HG03521 (cell line): ENCODE measurements around the gene PCBP3.
"Not testable (repeated sequence)": the region's sequence is repeated elsewhere in the genome, so short reads cannot be mapped to it uniquely, and the experiment has no call there.

Experiments used
- ATAC-seq: cut with Tn5 transposase; IDR thresholded peaks from one replicate; pipeline ENCODE4 v1.9.1; 2021; ENCODE audit warnings: mild to moderate bottlenecking, moderate library complexity; ENCODE audit not compliant: unreplicated experiment

Gene PCBP3

DNA sequence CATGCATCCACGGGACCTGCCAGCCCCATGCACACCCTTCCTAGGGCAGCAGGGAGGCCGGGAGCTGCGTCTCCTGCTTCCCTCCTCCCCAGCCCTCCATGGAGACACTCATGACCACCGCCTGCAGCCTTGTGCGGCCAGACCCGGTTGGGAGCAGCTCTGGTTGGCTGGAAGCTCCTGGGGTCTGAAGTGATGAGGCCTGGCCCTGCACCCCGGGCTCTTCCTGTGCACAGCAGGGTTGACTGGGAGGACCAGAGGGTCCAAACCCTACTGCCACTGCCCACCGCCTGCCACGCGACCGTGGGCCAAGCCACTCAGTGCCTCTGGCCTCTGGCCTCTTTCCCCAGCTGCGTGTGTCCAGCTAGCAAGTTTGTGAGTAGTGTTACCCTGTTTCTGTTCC is 226.9 kb downstream of the PCBP3 start:
- ATAC-seq, result no peak

DNA sequence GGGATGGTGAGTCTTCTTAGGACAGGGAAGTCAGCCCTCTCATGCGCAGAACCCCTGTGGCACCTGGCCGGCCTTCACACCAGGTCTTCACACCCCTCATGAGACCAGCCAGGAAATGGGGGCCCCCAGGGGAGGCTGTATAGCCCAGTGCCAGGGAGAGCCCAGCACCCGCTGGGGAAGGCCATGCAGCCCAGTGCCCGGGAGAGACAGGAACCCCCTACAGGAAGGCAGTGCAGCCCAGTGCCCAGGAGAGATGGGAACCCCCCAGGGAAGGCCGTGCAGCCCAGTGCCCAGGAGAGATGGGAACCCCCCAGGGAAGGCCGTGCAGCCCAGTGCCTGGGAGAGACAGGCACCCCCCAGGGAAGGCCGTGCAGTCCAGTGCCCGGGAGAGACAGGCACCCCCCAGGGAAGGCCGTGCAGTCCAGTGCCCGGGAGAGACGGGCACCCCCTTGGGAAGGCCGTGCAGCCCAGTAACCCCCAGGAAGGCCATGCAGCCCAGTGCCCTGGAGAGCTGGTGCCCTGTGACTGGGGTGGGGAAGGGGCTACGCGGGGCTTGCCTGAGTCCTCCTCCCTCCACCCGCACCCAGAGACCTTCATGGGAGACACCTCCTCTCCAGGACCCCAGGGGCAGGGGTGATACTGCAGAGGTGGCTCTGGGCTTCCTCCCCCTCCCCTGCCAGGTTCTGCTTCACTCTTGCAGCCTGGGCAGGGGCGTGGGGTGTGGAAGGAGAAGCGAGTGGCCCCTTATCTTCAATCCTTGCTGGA is 227.5 kb downstream of the PCBP3 start:
- no peak for ATAC-seq

DNA sequence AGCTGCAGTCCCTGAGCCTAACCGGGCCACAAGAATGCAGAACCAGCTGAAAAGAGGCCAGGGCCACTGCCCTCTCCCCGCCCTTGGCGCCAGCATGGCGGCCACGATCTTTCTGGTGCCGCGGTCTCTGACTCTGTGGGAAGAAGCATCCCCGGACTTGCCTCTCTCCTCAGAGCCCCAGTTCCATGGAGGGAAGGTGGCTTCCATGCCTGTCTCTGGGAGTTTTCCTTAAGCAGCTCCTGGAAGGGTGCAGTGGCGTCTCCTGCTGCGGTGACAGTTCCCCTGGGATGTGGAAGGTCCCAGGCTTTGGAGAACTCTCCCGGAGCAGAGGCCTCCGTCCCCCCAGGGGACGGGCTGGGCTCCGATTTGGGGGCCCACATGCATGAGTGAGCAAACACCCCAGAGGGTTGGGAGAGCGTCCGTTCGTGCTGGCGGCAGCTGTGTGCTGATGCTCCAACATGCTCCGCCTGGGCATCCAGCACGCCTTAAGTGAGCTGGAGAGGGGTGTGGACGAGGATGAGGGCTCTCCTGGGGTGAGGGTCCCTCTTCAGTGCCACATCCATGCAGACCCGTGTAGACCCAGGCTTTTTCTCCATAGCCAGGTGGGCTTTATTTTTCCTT is 228.2 kb downstream of the PCBP3 start:
- no peak for ATAC-seq

DNA sequence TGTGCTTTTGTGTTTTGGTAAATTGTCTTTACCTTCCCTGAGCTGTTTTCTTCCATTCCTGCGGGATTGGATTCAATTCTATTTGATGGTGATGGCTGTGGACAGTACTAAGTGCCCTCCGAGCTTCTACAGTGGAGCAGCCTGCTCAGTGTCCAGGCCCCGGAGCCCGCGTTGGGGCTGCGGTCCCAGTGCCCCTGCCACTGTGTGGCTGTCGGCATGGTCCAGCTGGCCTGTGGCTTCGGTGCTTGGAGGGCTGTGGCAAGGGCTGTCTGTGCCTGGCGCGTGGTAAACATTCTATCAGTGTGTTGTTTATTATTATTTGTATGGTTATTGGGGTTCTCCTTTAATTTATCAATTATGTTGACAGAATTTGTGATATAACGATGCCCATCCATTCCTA is 228.9 kb downstream of the PCBP3 start:
- ATAC-seq, result no peak

DNA sequence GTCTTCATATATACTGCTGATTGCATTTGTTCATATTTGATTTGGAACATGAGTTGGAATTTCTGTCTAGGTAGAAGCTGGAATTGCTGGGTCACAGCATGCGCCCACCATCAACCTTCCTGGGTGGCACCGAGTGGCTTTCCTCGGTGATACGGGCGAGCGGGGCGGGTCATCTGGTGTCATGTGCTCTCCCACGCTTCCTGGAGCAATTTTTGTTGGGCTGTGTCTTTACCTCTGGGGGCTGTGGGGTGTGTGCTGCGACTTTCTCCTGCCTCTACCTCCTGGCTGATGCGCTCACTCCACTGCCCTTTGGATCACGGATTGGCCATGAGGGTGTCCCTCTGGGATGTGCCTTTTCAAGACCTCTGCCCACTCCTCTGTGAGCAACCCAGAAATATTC is 229.4 kb downstream of the PCBP3 start:
- no peak for ATAC-seq

DNA sequence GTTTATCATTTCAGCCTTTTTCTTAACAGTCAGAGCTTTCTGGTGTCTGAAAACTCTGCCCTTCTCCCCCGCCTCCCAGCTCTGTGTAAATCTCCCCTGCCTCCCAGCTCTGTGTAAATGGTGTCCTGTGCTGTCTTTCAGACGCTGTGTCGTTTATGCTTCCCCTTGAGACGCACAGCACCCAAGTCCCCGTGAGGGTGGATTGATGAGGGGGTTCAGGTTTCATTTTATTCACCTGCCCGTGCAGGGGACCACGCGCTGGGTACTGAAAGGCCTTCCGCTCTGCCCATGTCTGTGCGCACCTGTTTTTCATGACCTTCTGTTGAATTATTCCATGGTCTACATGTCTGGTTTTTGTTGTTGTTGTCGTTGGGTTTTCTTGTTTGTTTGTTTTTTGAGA is 229.9 kb downstream of the PCBP3 start:
- ATAC-seq, result no peak

DNA sequence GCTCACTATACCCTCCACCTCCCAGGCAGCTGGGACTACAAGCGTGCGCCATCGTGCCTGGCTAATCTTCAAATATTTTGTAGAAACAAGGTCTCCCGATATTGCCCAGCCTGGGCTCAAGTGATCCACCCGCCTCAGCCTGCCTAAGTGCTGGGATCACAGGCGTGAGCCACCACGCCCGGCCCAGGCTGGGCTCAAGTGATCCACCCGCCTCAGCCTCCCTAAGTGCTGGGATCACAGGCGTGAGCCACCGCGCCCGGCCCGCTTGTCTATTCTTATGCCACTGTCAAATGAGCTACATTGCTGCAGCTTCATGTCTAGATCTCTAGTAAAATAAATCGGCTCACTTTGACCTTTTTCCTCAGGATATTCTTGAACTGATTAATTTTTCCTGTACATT is 230.3 kb downstream of the PCBP3 start:
- ATAC-seq, result no peak

DNA sequence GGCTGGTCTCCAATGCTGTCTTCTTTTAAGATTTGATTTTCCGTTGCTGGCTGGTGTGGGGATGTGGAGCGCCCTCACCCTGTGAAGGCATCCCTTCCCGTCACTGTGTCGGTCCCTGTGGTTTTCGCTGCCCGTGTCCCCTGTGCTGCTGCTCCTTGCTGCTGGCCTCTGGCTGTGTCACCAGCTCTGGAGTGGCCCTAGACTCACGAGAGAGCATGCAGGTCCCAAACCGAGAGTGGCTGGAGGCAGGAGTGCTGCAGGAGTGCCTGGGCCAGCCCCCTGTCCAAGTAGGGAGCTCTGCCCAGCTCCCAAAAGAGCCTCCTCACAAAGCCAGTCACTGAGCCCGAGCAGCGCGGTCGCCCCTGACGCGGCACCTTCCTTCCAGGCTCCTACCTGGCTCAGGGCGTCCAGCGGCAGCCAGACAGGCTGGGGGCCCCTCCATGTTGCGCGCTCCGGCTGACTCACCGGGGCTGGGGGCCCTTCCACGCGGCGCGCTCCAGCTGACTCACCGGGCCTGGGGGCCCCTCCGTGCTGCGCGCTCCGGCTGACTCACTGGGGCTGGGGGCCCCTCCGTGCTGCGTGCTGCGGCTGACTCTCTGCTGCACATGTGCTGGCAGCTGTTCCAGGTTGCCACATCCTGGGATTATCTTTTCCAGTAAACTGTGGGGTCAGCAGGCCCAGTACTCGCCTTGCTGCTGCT is 231.3 kb downstream of the PCBP3 start:
- ATAC-seq, result no peak

DNA sequence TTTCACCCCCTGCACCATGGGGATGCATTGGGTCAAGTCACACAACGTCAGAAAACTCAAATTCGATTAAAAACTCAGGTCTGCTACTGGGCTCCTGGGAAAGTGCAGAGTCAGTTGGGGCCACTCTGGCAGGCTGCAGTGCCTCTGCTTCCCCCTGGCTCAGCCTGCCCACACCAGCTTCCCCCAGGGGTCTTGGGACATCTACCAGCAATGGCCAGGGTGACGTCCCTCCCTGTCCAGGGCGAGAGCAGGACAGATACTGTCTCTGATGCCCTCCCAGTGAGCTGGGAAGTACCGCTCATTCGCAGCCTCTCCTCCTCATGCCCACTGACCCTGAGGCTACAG is 231.9 kb downstream of the PCBP3 start:
- ATAC-seq, result no peak

DNA sequence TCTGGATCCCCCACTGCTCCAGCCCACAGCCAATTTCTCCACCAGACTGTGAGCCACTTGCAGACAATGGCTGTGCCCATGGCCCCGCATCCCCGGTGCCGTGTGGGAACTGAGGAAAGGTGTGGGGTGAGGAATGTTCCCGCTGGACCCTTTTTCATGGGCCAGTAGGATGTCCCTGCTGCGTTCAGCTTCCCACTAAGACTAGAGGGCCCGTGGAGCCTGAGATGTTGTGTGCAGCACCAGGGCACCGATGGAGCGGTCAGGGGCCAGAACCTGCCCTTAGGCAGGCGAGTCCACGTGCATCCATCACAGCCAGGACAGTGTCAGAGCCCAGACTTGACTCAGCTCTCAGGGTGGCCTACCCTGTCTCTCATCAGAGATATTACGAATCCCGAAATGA is 232.4 kb downstream of the PCBP3 start:
- ATAC-seq, result no peak

DNA sequence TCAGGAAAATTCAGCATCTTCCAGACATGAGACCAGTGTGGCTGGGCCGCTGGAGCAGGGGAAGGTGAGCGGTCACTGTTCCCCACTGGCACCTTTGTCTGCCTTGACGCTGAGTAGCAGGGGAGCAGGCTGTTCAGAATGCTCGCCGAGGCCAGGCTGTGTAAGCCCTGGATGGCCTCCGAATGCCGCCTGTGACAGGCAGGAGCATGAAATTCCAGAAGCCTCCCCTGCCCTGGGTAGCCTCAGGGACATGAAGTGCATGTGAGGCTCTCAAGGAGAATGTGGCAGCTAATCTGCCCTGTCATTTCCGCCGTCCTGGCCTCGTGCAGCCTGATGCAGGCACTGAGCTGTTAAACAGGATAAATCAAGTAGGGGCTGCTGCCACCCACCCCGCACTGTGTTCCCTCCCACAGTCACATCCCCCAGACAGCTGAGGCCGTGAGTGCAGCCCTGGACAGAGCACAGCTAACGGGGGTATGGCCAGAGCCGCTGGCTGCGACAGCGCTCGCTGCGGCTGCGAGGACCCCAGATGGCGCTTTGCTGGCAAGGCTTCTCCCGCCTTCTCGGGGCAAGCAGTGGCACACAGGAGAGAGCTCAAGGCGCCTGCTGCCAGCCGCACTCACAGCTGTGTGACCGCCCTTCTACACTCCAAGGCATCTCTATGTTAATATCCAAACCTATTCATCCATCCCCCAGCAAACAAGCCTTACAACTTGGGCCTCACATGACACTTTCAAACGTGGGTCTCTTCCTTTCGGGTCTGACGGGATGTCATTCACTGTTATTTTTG is 233.1 kb downstream of the PCBP3 start:
- no peak for ATAC-seq

DNA sequence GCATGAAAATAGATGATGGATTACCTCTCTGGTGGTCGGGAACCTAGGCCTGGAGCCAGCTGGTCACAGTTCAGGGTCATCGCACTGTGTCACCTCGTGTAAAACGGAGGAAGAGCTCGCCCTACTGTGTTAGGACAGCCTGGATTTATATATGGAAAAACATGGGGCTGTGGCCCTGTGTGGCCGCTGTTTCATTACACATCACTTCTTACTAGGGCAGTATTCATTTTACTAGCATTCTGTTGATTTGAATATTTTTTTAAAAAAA is 233.6 kb downstream of the PCBP3 start:
- ATAC-seq, result no peak

DNA sequence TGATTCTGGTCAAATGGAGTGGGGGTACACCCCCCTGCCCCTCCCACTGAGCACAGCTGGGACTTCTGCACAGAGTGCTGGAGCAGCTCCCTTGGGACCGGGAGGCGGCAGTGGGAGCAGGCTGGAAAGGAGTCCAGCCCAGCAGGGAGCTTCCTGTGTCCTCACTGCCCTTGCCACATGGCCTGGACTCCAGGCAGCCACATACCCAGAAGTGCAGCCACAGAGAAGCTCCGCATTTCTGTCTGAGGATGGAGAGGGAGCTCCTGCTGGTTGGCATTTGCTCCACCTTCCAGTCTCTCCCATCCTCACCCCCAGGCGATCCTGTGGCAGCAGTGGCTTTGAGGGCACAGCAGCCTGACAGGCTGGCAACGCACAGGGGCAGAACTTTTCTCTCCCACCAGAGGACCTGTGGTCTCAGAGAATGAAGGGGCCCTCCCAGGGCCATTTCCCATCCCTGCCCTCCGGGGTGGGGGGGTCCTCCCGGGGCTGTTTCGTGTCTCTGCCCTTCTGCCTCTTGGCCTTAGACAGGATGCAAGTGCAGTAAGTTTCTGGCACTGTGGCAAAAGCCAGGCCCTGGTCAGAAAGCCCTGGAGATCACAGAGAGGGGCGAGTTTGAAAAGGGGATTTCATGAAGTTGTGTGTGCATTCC is 234.4 kb downstream of the PCBP3 start:
- no peak for ATAC-seq

DNA sequence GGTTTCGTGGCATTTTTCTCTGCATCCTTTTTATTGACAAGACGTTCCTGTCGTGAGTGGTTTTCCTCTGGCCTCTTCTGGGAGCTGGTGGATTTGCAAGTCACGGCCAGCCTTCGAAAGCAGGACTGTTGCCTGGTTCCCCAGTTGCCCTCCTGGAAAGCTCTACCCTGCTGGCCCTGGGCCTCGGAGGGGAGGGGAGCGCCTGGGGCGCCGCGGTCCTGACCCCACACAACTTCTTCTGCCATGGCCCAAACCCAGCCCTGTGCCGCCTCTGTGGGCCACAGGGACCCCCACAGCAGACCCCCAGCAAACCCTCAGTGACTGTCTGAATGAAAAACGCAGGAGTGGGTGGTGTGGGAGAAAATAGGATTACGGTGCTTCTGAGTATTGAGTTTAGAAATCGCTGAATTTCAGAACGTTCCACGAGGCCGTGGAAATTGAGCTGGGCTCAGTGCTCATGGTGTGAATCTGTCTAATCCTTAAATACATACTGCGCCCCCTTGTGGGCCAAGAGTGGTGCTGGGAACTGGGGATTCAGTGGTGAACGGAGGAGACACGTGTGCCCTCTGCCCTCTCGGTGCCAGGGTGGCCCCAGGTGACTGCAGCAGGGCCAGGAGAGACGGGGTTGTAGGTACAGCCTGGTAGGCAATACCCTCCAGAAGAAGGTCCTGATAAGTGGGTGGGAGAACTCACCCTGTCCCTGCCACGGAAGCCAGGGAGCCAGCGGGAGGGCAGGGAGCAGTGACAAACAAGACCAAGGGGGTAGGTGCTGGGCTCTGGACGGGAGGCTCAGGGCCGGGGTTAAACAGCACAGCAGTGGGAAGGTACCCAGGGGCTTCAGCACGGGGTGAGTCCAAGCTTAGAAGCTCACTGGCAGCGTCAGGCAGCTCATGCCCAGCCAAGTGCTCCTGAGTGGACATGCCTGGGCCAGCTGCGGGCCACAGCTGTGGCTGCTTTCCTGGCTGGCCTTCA is 236.9 kb downstream of the PCBP3 start:
- ATAC-seq, result no peak

DNA sequence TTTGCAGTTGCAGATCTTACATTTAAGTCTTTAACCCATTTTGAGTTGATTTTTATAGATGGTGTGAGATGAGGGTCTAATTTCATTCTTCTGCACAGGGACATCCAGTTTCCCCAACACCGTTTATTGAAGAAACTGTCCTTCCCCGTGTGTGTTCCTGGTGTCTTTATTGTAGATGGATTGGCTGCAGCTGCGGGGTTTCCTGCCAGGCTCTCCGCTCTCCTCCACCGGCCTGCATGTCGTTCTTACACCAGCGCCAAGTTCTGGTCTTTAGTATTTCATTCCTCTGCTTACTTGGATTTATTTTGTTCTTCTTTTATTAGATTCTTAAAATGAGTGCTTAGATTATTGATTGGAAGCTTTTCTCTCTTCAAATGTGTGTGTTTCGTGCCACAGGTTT is 239.1 kb downstream of the PCBP3 start:
- no peak for ATAC-seq

DNA sequence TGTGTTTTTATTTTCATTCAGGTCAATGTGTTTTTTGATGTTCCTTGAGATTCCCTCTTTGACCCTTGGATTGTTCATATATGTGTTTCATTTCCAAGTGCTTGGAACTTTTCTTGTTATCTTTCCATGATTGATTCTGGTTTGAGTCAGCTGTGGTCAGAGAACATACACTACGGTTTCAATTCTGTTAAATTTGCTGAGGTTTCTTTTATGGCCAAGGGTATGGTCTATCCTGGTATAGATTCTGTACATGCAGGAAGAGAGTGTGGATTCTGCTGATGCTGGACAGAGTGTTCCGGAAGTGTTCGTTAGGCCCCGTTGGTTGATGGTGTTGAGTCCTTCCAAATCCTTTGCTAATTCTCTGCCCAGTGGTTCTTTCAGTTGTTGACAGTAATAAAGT is 239.6 kb downstream of the PCBP3 start:
- no peak for ATAC-seq

DNA sequence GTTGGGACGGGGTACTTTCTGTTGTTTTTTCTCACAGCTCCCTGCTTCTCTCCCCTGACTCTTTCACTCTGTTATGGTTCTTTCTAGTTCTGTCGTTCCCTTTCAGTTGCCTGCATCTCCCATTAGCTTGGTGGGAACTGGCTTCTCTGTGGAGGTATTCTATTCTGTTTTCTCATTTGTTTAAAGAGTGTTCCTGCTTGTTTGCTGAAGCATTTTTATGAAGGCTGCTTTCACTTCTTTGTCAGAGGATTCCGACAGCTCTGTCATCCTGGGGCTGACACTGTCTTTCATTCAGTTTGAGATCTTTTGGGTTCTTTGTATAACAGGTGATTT is 242.0 kb downstream of the PCBP3 start:
- ATAC-seq, result no peak

DNA sequence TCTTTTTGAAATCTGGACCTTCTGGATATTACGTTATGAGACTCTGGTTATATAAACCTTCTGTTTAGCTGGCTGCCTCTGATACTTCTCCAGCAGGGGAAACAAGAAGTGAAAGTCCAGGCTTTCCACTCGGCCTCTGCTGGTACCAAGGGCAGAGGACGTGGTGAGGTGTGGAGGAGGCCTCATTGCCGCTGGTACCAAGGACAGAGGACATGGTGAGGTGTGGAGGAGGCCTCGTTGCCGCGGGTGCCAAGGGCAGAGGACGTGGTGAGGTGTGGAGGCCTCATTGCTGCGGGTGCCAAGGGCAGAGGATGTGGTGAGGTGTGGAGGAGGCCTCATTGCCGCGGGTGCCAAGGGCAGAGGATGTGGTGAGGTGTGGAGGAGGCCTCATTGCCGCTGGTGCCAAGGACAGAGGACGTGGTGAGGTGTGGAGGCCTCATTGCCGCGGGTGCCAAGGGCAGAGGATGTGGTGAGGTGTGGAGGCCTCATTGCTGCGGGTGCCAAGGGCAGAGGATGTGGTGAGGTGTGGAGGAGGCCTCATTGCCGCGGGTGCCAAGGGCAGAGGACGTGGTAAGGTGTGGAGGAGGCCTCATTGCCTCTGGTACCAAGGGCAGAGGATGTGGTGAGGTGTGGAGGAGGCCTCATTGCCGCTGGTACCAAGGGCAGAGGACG is 242.5 kb downstream of the PCBP3 start:
- ATAC-seq, result not testable (repeated sequence)

DNA sequence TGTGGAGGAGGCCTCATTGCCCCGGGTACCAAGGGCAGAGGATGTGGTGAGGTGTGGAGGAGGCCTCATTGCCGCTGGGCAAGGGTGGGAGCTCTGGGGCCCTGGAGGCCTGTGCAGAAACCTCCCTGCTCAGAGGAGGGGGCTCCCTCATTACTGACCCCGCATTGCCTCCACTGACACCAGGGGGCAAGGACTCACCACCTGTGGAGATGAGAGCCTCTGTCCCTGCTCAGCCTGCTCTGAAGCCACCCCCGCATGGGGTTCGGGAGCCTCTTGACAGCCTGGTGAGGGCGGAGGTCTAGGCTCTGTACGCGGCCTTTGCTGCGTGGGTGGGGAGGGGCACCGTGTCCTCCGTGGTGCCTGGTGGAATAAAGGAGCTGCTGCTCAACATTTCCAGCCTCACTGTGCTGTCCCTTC is 243.1 kb downstream of the PCBP3 start:
- no peak for ATAC-seq

DNA sequence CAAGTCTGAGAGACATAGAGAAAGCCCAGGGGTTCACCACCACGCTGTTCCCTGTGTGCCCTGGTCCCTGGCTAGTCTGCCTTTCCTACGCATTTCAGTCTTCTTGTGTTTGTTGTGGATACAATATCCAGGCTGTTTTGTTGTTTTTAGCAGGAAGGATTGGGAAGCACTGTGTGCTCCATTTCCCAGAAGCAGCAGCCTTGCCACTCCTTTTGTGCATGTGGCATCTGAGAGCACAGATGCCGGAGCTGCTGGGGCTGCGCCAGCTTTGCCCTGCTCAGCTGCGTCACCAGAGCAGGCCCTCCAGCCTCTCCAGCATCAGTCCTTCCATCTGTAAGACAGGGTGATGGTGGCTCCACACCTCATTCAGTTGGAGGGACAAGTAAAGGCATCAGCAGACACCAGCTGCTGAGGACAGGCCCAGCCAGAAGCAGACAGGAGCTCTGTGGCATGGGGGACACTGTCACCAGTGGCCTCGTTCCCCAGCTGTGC is 243.6 kb downstream of the PCBP3 start:
- no peak for ATAC-seq
